ENCODE measurements around the gene KRTAP10-8.
"Not testable (repeated sequence)": the region's sequence is repeated elsewhere in the genome, so short reads cannot be mapped to it uniquely, and the experiment has no call there.

KRTAP10-8 gene

GRCh38 chr21:44599264-44600029, 12.4 kb upstream of the KRTAP10-8 start:
- DNase-seq, result no peak

- DNase-seq, result not testable (repeated sequence)
Observed at GRCh38 chr21:44600118-44600978, 11.5 kb upstream of the KRTAP10-8 start, which contains the start of gene KRTAP10-7. Gene KRTAP10-7 (plus strand): TSS chr21:44600597. CDS start chr21:44600622, 25 bp downstream.

DNA sequence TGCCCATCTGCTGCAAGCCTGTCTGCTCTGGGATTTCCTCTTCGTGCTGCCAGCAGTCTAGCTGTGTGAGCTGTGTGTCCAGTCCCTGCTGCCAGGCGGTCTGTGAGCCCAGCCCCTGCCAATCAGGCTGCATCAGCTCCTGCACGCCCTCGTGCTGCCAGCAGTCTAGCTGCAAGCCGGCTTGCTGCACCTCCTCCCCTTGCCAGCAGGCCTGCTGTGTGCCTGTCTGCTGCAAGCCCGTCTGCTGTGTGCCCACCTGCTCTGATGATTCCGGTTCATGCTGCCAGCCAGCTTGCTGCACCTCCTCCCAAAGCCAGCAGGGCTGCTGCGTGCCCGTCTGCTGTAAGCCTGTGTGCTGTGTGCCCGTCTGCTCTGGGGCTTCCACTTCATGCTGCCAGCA, 10.8 kb upstream of the KRTAP10-8 start:
- not testable (repeated sequence) for DNase-seq

DNA sequence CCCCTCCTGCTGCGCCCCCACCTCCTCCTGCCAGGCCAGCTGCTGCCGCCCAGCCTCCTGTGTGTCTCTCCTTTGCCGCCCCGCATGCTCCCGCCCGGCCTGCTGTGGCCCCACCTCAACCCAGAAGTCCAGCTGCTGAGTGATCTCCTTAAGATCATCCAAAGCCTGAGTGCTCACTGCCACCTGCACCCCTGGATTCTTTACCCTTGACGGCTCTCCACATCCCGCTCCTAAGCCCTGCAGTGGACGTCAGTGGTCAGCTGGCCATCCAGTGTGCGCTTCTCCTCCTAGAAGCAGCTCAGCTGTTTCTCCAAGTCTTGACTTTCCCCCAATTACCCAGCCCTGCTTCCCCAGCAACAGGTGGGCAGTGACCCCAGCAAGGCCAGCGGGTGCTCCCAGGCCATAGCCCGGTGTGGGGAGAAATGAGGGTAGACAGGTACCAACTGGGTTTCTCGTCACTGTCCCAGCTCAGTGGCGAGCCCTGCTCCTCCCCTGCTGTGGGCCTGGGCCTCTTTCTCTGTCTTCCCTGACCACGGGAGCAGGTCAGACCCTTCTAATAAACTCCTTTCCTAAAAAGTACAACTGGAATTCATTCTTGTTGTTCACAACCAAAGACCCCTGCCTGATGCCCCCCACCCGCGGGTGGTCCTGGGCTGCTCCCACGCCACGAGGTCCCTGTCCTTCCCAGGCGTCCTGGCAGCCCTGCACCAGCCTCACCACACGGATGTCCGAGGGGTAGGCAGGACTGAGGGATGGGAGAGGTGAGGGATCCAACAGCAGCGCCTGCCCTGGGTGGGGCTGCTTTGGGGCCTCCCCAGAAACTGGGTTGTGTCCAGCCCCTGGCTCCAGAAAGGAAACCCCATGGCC, 10.1 kb upstream of the KRTAP10-8 start:
- no peak for DNase-seq

DNA sequence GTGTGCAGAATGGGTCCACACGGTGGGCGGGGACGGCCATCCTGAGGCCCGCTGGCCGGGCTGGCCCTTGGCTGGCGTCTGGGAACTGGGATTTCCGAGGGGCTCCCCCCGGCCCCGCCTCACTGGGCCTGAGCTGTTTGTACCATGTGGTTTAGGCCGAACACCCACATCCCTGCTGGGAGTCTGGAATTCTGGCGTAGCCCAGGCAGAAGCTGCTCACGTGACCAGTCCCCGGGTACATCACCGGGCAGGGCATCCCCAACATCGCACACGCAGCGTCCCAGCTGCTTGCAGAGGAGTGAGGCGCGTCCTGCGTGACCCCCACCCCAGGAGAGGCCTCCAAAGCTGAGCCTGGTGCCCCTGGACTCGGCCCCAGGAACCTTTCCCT, 9.4 kb upstream of the KRTAP10-8 start:
- DNase-seq, result no peak

DNA sequence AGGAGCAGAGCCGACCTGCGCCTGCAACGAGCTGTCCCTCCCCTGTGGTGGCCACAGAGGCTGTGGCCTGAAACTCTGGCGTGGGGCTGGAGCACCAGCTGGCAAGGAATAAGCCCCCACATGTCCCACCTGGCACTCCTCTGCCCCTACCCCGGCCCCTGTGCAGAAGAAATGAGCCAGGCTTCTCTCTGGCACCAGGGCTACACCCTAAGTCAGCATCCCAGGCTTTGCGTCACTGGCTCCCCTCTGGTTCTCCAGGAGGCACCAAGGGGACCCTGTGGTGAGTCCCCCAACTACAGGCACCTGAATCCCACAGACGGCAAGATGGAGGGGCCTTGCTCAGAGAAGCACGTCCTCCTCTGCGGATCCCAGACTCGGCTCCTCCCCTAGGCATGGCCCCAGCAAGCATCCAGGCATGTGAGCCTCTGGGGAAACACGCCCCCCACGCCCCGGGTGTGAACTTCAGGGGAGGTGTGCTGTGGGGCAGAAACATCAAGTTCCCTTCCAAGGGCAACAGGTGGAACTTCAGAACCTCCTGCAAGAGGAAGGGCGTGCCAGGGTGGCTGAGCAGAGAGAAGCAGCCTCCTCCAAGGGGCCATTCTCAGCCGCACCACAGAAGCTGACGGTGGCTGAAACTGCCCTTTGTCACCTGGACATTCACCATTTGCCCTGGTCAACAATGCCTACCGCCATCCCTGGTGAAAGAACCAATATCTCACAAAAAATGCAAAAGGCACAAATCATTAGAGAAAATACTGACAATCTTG, 8.6 kb upstream of the KRTAP10-8 start:
- DNase-seq, result no peak

GRCh38 chr21:44603911-44604310, 8.0 kb upstream of the KRTAP10-8 start:
- no peak for DNase-seq

DNA sequence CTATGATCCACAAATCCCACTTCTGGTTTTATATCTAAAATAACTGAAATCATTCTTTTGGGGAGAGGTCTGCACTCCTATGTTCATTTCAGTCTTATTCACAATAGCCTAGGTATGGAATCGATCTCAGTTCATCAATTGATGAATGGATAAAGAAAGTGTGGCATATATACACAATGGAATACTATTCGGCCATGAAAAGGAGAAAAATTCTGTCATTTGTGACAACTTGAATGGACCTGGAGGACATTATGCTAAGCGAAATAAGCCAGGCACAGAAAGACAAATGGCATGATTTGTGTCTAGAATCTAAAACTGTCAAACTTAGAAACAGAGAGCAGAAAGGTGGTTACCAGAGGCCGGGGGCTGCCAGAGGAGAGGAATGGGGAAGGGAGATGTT, 5.4 kb upstream of the KRTAP10-8 start:
- DNase-seq, result no peak

- DNase-seq, result no peak
Observed at GRCh38 chr21:44609193-44609592, 2.7 kb upstream of the KRTAP10-8 start.

DNA sequence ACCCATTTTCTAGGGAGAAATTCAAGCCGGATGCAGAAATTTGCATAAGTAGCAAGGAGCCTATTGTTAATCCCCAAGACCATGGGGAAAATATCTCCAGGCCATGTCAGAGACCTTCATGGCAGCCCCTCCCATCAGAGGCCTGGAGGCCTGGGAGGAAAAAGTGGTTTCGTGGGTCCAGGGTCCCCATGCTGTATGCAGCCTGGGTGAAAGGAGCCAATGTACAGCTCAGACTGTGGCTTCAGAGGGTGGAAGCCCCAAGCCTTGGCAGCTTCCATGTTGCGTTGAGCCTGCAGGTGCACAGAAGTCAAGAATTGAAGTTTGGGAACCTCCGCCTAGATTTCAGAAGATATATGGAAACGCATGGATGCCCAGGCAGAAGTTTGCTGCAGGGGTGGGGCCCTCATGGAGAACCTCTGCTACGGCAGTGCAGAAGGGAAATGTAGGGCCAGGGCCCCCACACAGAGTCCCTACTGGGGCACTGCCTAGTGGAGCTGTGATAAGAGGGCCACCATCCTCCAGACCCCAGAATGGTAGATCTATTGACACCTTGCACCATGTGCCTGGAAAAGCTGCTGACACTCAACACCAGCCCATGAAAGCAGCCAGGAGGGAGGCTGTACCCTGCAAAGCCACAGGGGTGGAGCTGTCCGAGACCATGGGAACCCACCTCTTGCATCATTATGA, 1.6 kb upstream of the KRTAP10-8 start:
- DNase-seq, result not testable (repeated sequence)

DNA sequence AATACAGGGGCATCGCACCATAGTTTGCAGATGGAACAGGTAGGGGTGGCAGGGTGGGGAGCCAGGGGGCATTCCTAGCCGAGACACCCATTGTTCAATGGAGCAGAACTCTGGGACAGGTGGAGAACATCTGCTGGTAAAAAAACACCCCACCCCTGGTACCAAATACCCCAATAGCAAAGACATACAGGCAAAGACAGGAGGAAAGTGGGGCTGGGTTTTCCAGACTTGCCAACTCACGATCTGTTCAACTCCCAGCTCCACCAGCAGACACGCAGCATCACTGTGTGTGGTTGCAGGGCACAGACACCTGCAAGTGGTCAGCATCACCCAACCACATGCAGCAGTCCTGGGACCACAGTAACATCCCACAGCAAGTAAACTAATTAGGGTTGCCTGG, 328 bp upstream of the KRTAP10-8 start:
- DNase-seq, result no peak

GRCh38 chr21:44612669-44613229, 870 bp downstream of the KRTAP10-8 start:
- no peak for DNase-seq

- DNase-seq, result no peak
Observed at GRCh38 chr21:44613386-44614155, 1.7 kb downstream of the KRTAP10-8 start.

GRCh38 chr21:44614161-44614631, 2.3 kb downstream of the KRTAP10-8 start:
- DNase-seq, result no peak

GRCh38 chr21:44614961-44615391, 3.1 kb downstream of the KRTAP10-8 start:
- DNase-seq, result no peak

DNA sequence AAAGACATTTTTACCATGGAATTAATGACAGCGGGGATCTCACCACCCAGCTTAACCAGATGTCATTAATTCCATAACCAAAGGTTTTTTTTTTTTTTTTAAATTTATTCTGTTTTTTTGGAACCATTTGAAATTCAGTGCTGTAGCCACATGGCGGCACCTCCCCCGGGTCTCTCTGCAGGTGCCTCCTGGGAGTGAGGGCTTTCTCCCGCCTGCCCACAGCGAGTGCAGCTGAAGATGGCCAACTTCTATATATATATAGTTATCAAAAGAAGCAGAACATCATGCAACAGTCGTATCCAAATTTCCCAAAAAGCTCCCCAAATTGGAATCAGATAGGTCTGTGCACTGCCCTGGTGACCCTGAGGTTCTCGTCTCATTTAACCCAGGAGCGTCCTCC, 3.6 kb downstream of the KRTAP10-8 start:
- DNase-seq, result no peak

DNA sequence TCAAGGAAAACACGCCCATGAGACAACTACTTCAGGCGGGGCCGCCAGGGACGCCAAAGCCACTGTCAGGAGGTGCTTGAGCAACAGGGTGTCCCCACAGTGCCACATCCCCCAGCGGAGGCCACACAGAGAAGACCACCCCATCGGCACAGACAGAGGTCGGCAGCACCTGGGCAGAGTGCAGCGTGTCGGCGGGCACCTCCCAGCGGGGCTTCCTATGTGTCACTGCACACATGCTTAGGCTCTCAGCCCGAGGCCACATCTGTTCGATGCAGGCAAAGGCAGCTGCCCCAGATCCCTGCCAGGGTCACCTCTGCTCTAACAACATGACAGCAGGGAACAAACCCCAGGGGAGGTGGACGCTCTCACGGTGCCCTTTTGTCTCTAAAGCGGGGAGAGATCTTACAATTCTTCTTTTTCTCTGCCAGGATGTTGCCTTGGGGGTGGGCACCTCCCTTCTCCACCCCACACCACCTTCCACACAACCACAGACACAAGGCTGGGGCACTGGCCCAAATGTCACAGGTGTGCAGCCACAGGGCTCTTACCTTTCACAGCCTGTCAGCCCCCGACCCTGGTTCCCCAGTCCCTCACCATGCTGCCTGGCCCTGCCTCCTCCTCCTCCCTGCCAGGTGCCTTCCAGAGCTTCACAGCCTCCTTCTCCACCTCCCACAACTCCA, 4.2 kb downstream of the KRTAP10-8 start:
- no peak for DNase-seq

DNA sequence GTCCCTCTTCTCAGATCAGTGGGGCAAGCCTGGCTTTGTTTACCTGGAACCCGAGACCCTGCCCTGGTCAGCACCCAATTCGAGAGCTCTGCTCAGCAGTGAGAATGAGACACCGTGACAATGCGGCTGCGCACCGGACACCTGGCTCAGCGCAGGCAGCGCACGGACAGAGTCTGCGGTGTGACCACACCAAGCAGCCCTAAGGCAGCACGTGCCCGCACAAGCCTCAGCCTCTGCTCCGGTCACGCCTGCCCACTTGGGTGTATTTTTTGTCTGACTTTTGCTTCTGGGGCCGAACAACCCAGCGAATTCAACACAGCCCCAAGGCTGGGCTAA, 4.7 kb downstream of the KRTAP10-8 start:
- no peak for DNase-seq

- DNase-seq, result no peak
Observed at GRCh38 chr21:44617071-44617501, 5.2 kb downstream of the KRTAP10-8 start.

GRCh38 chr21:44618504-44618903, 6.6 kb downstream of the KRTAP10-8 start:
- DNase-seq, result no peak
